Stimulated activated naive B cell treated with anti-CD40 and anti-IgM and Interleukin-4, amounts not matched to agents 10 μg/mL and 1 μg/mL and 100 μg/mL, for 72 hours (primary cell): ENCODE data around the gene MYO16.

Experiments
- ATAC-seq, 2 donors: fragments of 150-1000 bp; cut with Tn5 transposase; replicated peaks; 2 replicates each; pipeline ENCODE4 v1.10.0; 2021; ENCODE audit warnings: moderate library complexity in 1 of 2
- DNase-seq: peaks from one replicate; pipeline ENCODE4 v3.0.0; 2021
- H3K27ac Mint-ChIP-seq: one replicate; pipeline ENCODE4 v1.8.0; 2022; ENCODE audit warnings: mild to moderate bottlenecking, mixed read lengths
- H3K27me3 Mint-ChIP-seq, 2 donors: one replicate each; pipeline ENCODE4 v1.8.0; 2022; ENCODE audit warnings: mixed read lengths in 2 of 2
- H3K36me3 Mint-ChIP-seq, 2 donors: one replicate each; pipeline ENCODE4 v1.8.0; 2022; ENCODE audit warnings: mixed read lengths in 2 of 2, mild to moderate bottlenecking in 1 of 2
- H3K4me1 Mint-ChIP-seq, 2 donors: one replicate each; pipeline ENCODE4 v1.8.0; 2022; ENCODE audit warnings: mixed read lengths in 2 of 2, mild to moderate bottlenecking in 1 of 2
- H3K4me3 Mint-ChIP-seq, 2 donors: one replicate each; pipeline ENCODE4 v1.8.0; 2022; ENCODE audit warnings: mild to moderate bottlenecking in 2 of 2, mixed read lengths in 2 of 2, moderate library complexity in 1 of 2
- H3K9me3 Mint-ChIP-seq, 2 donors: one replicate each; pipeline ENCODE4 v1.8.0; 2022; ENCODE audit warnings: mixed read lengths in 2 of 2, mild to moderate bottlenecking in 1 of 2

The MYO16 gene

GRCh38 chr13:109010912-109011311 lies 381.5 kb downstream of the MYO16 start:
- H3K9me3 Mint-ChIP-seq = peaks cover 3% of the 10 kb centered on the region in 2 donors
- no peaks in the 10 kb centered on the region for H3K36me3 Mint-ChIP-seq
- no peak overlapping the region for H3K27ac Mint-ChIP-seq
- ATAC-seq (no peak), DNase-seq (no peak)
- peaks cover 0 to 3% of the 10 kb centered on the region in 2 donors for H3K27me3 Mint-ChIP-seq
- no peak overlapping the region for H3K4me3 Mint-ChIP-seq
- H3K4me1 Mint-ChIP-seq = no peaks in the 10 kb centered on the region

GRCh38 chr13:109012115-109012514 lies 382.7 kb downstream of the MYO16 start:
- no peak overlapping the region for H3K27ac Mint-ChIP-seq
- H3K27me3 Mint-ChIP-seq = no peaks in the 10 kb centered on the region
- H3K4me3 Mint-ChIP-seq = no peak overlapping the region
- no peaks in the 10 kb centered on the region for H3K4me1 Mint-ChIP-seq
- no peak for ATAC-seq
- DNase-seq = no peak
- peaks cover 0 to 3% of the 10 kb centered on the region in 2 donors for H3K9me3 Mint-ChIP-seq
- H3K36me3 Mint-ChIP-seq = no peaks in the 10 kb centered on the region

GRCh38 chr13:109021558-109021957 lies 392.1 kb downstream of the MYO16 start:
- Mint-ChIP-seq H3K36me3 (no peaks in the 10 kb centered on the region), H3K4me1 (no peaks in the 10 kb centered on the region), H3K27me3 (peaks cover 0 to 12% of the 10 kb centered on the region in 2 donors), H3K4me3 (no peak overlapping the region), H3K9me3 (no peaks in the 10 kb centered on the region), H3K27ac (no peak overlapping the region)
- no peak for DNase-seq
- ATAC-seq = no peak

GRCh38 chr13:109024611-109025010 lies 395.2 kb downstream of the MYO16 start:
- H3K9me3 Mint-ChIP-seq = no peaks in the 10 kb centered on the region
- no peak overlapping the region for H3K27ac Mint-ChIP-seq
- H3K4me3 Mint-ChIP-seq = no peak overlapping the region
- no peaks in the 10 kb centered on the region for H3K4me1 Mint-ChIP-seq
- no peaks in the 10 kb centered on the region for H3K36me3 Mint-ChIP-seq
- H3K27me3 Mint-ChIP-seq = peaks cover 0 to 5% of the 10 kb centered on the region in 2 donors
- ATAC-seq (no peak), DNase-seq (no peak)

- Mint-ChIP-seq H3K9me3 (no peaks in the 10 kb centered on the region), H3K27ac (no peak overlapping the region), H3K36me3 (no peaks in the 10 kb centered on the region), H3K4me3 (no peak overlapping the region), H3K27me3 (peaks cover 0 to 5% of the 10 kb centered on the region in 2 donors), H3K4me1 (no peaks in the 10 kb centered on the region)
- no peak for ATAC-seq
- DNase-seq = no peak
These were observed 396.9 kb downstream of the MYO16 start for GRCh38 chr13:109026266-109026665.

GRCh38 chr13:109028624-109029023 lies 399.2 kb downstream of the MYO16 start:
- H3K27ac Mint-ChIP-seq = no peak overlapping the region
- peaks cover 0 to 5% of the 10 kb centered on the region in 2 donors for H3K9me3 Mint-ChIP-seq
- no peak for ATAC-seq
- H3K4me1 Mint-ChIP-seq = no peaks in the 10 kb centered on the region
- H3K36me3 Mint-ChIP-seq = no peaks in the 10 kb centered on the region
- H3K27me3 Mint-ChIP-seq = peaks cover 0 to 5% of the 10 kb centered on the region in 2 donors
- no peak overlapping the region for H3K4me3 Mint-ChIP-seq
- no peak for DNase-seq

- no peak overlapping the region for H3K27ac Mint-ChIP-seq
- H3K27me3 Mint-ChIP-seq = peaks cover 0 to 9% of the 10 kb centered on the region in 2 donors
- DNase-seq (no peak), ATAC-seq (no peak)
- peaks cover 3 to 11% of the 10 kb centered on the region in 2 donors for H3K9me3 Mint-ChIP-seq
- H3K4me3 Mint-ChIP-seq = no peak overlapping the region
- no peaks in the 10 kb centered on the region for H3K36me3 Mint-ChIP-seq
- H3K4me1 Mint-ChIP-seq = no peaks in the 10 kb centered on the region
These were observed 403.7 kb downstream of the MYO16 start for GRCh38 chr13:109033090-109033489.

- H3K36me3 Mint-ChIP-seq = no peaks in the 10 kb centered on the region
- H3K27ac Mint-ChIP-seq = no peak overlapping the region
- peaks cover 0 to 9% of the 10 kb centered on the region in 2 donors for H3K27me3 Mint-ChIP-seq
- peaks cover 3 to 11% of the 10 kb centered on the region in 2 donors for H3K9me3 Mint-ChIP-seq
- DNase-seq (no peak), ATAC-seq (no peak)
- H3K4me3 Mint-ChIP-seq = no peak overlapping the region
- H3K4me1 Mint-ChIP-seq = no peaks in the 10 kb centered on the region
These were observed 406.8 kb downstream of the MYO16 start for GRCh38 chr13:109036078-109036780.

- H3K27me3 Mint-ChIP-seq = peaks cover 0 to 5% of the 10 kb centered on the region in 2 donors
- no peak for ATAC-seq
- H3K4me3 Mint-ChIP-seq = no peak overlapping the region
- DNase-seq = no peak
- no peaks in the 10 kb centered on the region for H3K9me3 Mint-ChIP-seq
- no peaks in the 10 kb centered on the region for H3K36me3 Mint-ChIP-seq
- no peak overlapping the region for H3K27ac Mint-ChIP-seq
- H3K4me1 Mint-ChIP-seq = no peaks in the 10 kb centered on the region
These were observed 414.2 kb downstream of the MYO16 start for GRCh38 chr13:109043636-109044035.

- Mint-ChIP-seq H3K27ac (no peak overlapping the region), H3K4me1 (no peaks in the 10 kb centered on the region), H3K27me3 (peaks cover 3 to 5% of the 10 kb centered on the region in 2 donors), H3K4me3 (no peak overlapping the region), H3K9me3 (peaks cover 3 to 4% of the 10 kb centered on the region in 2 donors), H3K36me3 (no peaks in the 10 kb centered on the region)
- ATAC-seq (no peak), DNase-seq (no peak)
These were observed 426.4 kb downstream of the MYO16 start for GRCh38 chr13:109055850-109056249.

GRCh38 chr13:109058087-109058486 lies 428.7 kb downstream of the MYO16 start:
- Mint-ChIP-seq H3K27ac (no peak overlapping the region), H3K27me3 (peaks cover 3 to 5% of the 10 kb centered on the region in 2 donors), H3K36me3 (no peaks in the 10 kb centered on the region), H3K4me1 (no peaks in the 10 kb centered on the region), H3K9me3 (peaks cover 3 to 4% of the 10 kb centered on the region in 2 donors), H3K4me3 (no peak overlapping the region)
- ATAC-seq = no peak
- no peak for DNase-seq

GRCh38 chr13:109072505-109072904 lies 443.1 kb downstream of the MYO16 start:
- Mint-ChIP-seq H3K27me3 (peaks cover 0 to 4% of the 10 kb centered on the region in 2 donors), H3K27ac (no peak overlapping the region), H3K9me3 (peaks cover 7 to 10% of the 10 kb centered on the region in 2 donors), H3K4me3 (no peak overlapping the region), H3K4me1 (no peaks in the 10 kb centered on the region), H3K36me3 (no peaks in the 10 kb centered on the region)
- ATAC-seq (no peak), DNase-seq (no peak)

- DNase-seq (no peak), ATAC-seq (no peak)
- H3K4me1 Mint-ChIP-seq = no peaks in the 10 kb centered on the region
- H3K36me3 Mint-ChIP-seq = no peaks in the 10 kb centered on the region
- no peak overlapping the region for H3K4me3 Mint-ChIP-seq
- H3K9me3 Mint-ChIP-seq = peaks cover 2 to 4% of the 10 kb centered on the region in 2 donors
- peaks cover 0 to 4% of the 10 kb centered on the region in 2 donors for H3K27me3 Mint-ChIP-seq
- no peak overlapping the region for H3K27ac Mint-ChIP-seq
These were observed 445.0 kb downstream of the MYO16 start for GRCh38 chr13:109074436-109074835.

- no peak overlapping the region for H3K4me3 Mint-ChIP-seq
- H3K9me3 Mint-ChIP-seq = peaks cover 2 to 4% of the 10 kb centered on the region in 2 donors
- peaks cover 0 to 4% of the 10 kb centered on the region in 2 donors for H3K27me3 Mint-ChIP-seq
- H3K4me1 Mint-ChIP-seq = no peaks in the 10 kb centered on the region
- ATAC-seq (no peak), DNase-seq (no peak)
- H3K36me3 Mint-ChIP-seq = no peaks in the 10 kb centered on the region
- no peak overlapping the region for H3K27ac Mint-ChIP-seq
These were observed 445.4 kb downstream of the MYO16 start for GRCh38 chr13:109074853-109075252.

- no peak for DNase-seq
These were observed 458.7 kb downstream of the MYO16 start for GRCh38 chr13:109087916-109088623.

More at GRCh38 chr13:109087916-109088623, 458.7 kb downstream of the MYO16 start:
- H3K9me3 Mint-ChIP-seq = peaks cover 4 to 6% of the 10 kb centered on the region in 2 donors
- no peaks in the 10 kb centered on the region for H3K4me1 Mint-ChIP-seq
- H3K36me3 Mint-ChIP-seq = no peaks in the 10 kb centered on the region
- ATAC-seq = no peak
- no peak overlapping the region for H3K4me3 Mint-ChIP-seq
- H3K27ac Mint-ChIP-seq = no peak overlapping the region
- peaks cover 3 to 5% of the 10 kb centered on the region in 2 donors for H3K27me3 Mint-ChIP-seq
